ENCODE data around the gene IQCC.

Gene IQCC

GRCh38 chr1:32178380-32179192 lies 26.9 kb upstream of the IQCC start:
- CTCF ChIA-PET, result interaction anchor here (0.6 to 0.8 kb wide), 4 partner anchors 43 to 63 kb away, joined by 3 to 5 read pairs (median 4); no protein-coding TSS in a partner anchor
- TF ChIP-seq CTCF (conservative IDR thresholded peaks at IDR 0.05; ENCODE audit: low read depth), result no peak
- peak overlapping the region; percentile 98 for H3K27ac ChIP-seq
- DNase-seq (ENCODE audit: low spot score), result no peak
- POLR2A ChIA-PET (ENCODE audit: low non-redundant PET), result interaction anchor here (1.0 kb wide), 1 partner anchor 27 kb away, joined by 5 read pairs; the partner anchor contains the start of gene IQCC

GRCh38 chr1:32179193-32179442 lies 26.4 kb upstream of the IQCC start:
- TF ChIP-seq CTCF (conservative IDR thresholded peaks at IDR 0.05; ENCODE audit: low read depth), result no peak
- ChIA-PET POLR2A (ENCODE audit: low non-redundant PET) (interaction anchor here (1.0 kb wide), 1 partner anchor 26 kb away, joined by 5 read pairs; the partner anchor contains the start of gene IQCC), CTCF (interaction anchor here (0.6 kb wide), 3 partner anchors 43 to 63 kb away, joined by 3 to 5 read pairs (median 4); no protein-coding TSS in a partner anchor)
- H3K27ac ChIP-seq, result peak overlapping the region; percentile 98
- DNase-seq (ENCODE audit: low spot score), result no peak

- ChIA-PET POLR2A (ENCODE audit: low non-redundant PET) (interaction anchor here (0.5 to 1.0 kb wide), 2 partner anchors 26 to 65 kb away, joined by 3 to 5 read pairs; partner anchors contain the start of gene IQCC), CTCF (interaction anchor here (0.6 to 0.7 kb wide), 4 partner anchors 44 to 124 kb away, joined by 3 to 5 read pairs (median 4); no protein-coding TSS in a partner anchor)
- DNase-seq (ENCODE audit: low spot score), result peak; percentile 95
- peak within 1 kb of the TSS; percentile 98 for H3K27ac ChIP-seq
- no peak for TF ChIP-seq CTCF (conservative IDR thresholded peaks at IDR 0.05; ENCODE audit: low read depth)
Observed at GRCh38 chr1:32179443-32180185, 25.9 kb upstream of the IQCC start, which contains the start of gene TXLNA. Gene TXLNA (plus strand): TSS chr1:32179675. CDS start chr1:32180346, 671 bp downstream.

GRCh38 chr1:32180186-32181060 lies 25.0 kb upstream of the IQCC start:
- DNase-seq (ENCODE audit: low spot score), result peak; percentile 51
- ChIA-PET POLR2A (ENCODE audit: low non-redundant PET) (interaction anchor here (0.5 kb wide), 2 partner anchors 65 to 92 kb away, joined by 3 to 6 read pairs; no protein-coding TSS in a partner anchor), CTCF (interaction anchor here (0.6 to 0.7 kb wide), 2 partner anchors 115 to 125 kb away, joined by 4 to 5 read pairs; no protein-coding TSS in a partner anchor)
- TF ChIP-seq CTCF (conservative IDR thresholded peaks at IDR 0.05; ENCODE audit: low read depth), result no peak
- H3K27ac ChIP-seq, result peak overlapping the region; percentile 98

- DNase-seq (ENCODE audit: low spot score), result no peak
Observed at GRCh38 chr1:32181065-32181464, 24.4 kb upstream of the IQCC start.

More at GRCh38 chr1:32181065-32181464, 24.4 kb upstream of the IQCC start:
- CTCF ChIA-PET, result interaction anchor here (0.6 kb wide), 1 partner anchor 115 kb away, joined by 5 read pairs; no protein-coding TSS in a partner anchor
- no peak for TF ChIP-seq CTCF (conservative IDR thresholded peaks at IDR 0.05; ENCODE audit: low read depth)
- POLR2A ChIA-PET (ENCODE audit: low non-redundant PET), result no interaction called here
- H3K27ac ChIP-seq, result peak overlapping the region; percentile 98
